SU-DHL-6 (cell line): ENCODE measurements around the gene NOB1.

ENCODE experiments used
- EZH2phosphoT487 ChIP-seq: fragments of 200-600 bp; sonication (generic), shearing (Covaris generic); conservative IDR thresholded peaks from 2 replicates; pipeline ENCODE4 v1.6.1; 2018; ENCODE audit warnings: mild to moderate bottlenecking, antibody characterized with exemption, low read length, moderate library complexity, mixed read lengths
- TF ChIP-seq, protein P1 (sequence below): fragments of 200-600 bp; sonication (generic); IDR thresholded peaks from one replicate; pipeline ENCODE4 v1.5.1; 2017; ENCODE audit warnings: antibody characterized with exemption, mild to moderate bottlenecking, low read length, moderate library complexity; ENCODE audit not compliant: insufficient read depth, poor library complexity, severe bottlenecking

DNA sequence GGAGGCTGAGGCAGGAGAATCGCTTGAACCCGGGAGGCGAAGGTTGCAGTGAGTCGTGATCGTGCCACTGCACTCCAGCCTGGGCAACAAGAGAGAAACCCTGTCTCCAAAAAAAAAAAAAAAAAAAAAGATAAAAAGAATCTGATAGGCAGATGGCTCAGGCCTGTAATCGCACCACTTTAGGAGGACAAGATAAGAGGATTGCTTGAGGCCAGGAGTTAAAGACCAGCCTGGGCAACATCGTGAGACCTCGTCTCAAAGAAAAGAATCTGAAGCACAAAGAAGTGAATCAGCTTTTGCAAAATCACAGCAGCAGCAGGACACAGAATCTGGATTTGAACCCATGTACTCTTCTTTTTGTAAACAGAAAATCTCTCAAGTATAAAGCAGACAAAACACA is 7.6 kb downstream of the NOB1 start:
- TF ChIP-seq, protein P1, sequence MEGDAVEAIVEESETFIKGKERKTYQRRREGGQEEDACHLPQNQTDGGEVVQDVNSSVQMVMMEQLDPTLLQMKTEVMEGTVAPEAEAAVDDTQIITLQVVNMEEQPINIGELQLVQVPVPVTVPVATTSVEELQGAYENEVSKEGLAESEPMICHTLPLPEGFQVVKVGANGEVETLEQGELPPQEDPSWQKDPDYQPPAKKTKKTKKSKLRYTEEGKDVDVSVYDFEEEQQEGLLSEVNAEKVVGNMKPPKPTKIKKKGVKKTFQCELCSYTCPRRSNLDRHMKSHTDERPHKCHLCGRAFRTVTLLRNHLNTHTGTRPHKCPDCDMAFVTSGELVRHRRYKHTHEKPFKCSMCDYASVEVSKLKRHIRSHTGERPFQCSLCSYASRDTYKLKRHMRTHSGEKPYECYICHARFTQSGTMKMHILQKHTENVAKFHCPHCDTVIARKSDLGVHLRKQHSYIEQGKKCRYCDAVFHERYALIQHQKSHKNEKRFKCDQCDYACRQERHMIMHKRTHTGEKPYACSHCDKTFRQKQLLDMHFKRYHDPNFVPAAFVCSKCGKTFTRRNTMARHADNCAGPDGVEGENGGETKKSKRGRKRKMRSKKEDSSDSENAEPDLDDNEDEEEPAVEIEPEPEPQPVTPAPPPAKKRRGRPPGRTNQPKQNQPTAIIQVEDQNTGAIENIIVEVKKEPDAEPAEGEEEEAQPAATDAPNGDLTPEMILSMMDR, result no peak
- no peak for TF ChIP-seq EZH2phosphoT487
